HepG2 (cell line): ENCODE measurements around the gene PAQR6. TPM values are rescaled to one million over a fixed set of nuclear protein-coding genes. Genes with fewer than 3 reads are reported as not detected.

Experiments used
- ATAC-seq: fragments of 200-7000 bp; cut with Tn5 transposase; 3 replicates; pipeline ENCODE4 v1.9.1; 2020; ENCODE audit warnings: mild to moderate bottlenecking, moderate library complexity
- BruUV-seq: library from RNA; stranded (reverse); fragments of 400-500 nt; replicated peaks from 2 replicates; lab custom pipeline; 2021; lab: Mats Ljungman, UMichigan
- CTCF ChIA-PET: fragments of 300-600 bp; formaldehyde crosslinking; extraction: SDS; loops from one replicate; lab custom pipeline; 2021; ENCODE audit warnings: low total read pairs, inconsistent platforms, low intra/inter-chr PET ratio; lab: Yijun Ruan, JAX
- POLR2A ChIA-PET: fragments of 350-600 bp; sonication (Branson Sonifier 250); formaldehyde crosslinking; loops from one replicate; lab custom pipeline; 2020; ENCODE audit warnings: antibody characterized with exemption, inconsistent platforms; lab: Yijun Ruan, JAX
- DNase-seq: peaks from one replicate; pipeline ENCODE4 v3.0.0-alpha.2; 2015; ENCODE audit warnings: low spot score
- FAIRE-seq: peaks from 3 replicates; lab custom pipeline; 2011; peaks lifted over from hg19 to GRCh38; lab: Jason Lieb, UNC
- H2AFZ ChIP-seq: one replicate; pipeline ENCODE4 v1.6.1; 2011; ENCODE audit warnings: low read length, inconsistent platforms
- H3K27ac ChIP-seq: fragments of 300-600 bp; 3 replicates; pipeline ENCODE4 v1.8.0; 2011; ENCODE audit warnings: mixed run types, mild to moderate bottlenecking, mixed read lengths, low read length, inconsistent platforms; ENCODE audit not compliant: insufficient read depth; ENCODE audit errors: extremely low read length
- H3K27me3 ChIP-seq, 2 experiments: fragments of 200-600 bp in 1 of 2; 2 replicates in 1 of 2; 3 replicates in 1 of 2; pipeline versions ENCODE4 v1.6.0 to v1.8.0; 2011; ENCODE audit warnings: low read length in 2 of 2, mild to moderate bottlenecking in 2 of 2, moderate library complexity in 2 of 2, inconsistent platforms in 1 of 2; ENCODE audit not compliant: insufficient read depth in 2 of 2, control insufficient read depth in 1 of 2
- H3K36me3 ChIP-seq, 2 experiments: fragments of 200-600 bp in 1 of 2; replicated peaks in 1 of 2; 2 replicates in 1 of 2; 3 replicates in 1 of 2; pipeline versions ENCODE4 v1.5.1 to v1.8.0; 2011; ENCODE audit warnings: low read length in 2 of 2, inconsistent platforms in 1 of 2; ENCODE audit not compliant: insufficient read depth in 2 of 2, control insufficient read depth in 1 of 2
- H3K4me1 ChIP-seq: 2 replicates; pipeline ENCODE4 v1.5.1; 2012; ENCODE audit warnings: low read length, inconsistent platforms; ENCODE audit not compliant: insufficient read depth
- H3K4me2 ChIP-seq: 2 replicates; pipeline ENCODE4 v1.6.0; 2011; ENCODE audit warnings: low read depth, low read length, inconsistent platforms
- H3K4me3 ChIP-seq, 3 experiments: fragments of 200-600 bp in 1 of 3; sonication (generic), shearing (Covaris generic) in 1 of 3; replicated peaks in 1 of 3; 2 replicates each; pipeline ENCODE4 v1.5.1; 2011 to 2016; ENCODE audit warnings: low read length in 3 of 3, inconsistent platforms in 2 of 3, low read depth in 2 of 3, mild to moderate bottlenecking in 2 of 3, control low read depth in 1 of 3, mixed read lengths in 1 of 3; ENCODE audit not compliant: insufficient read depth in 1 of 3
- H3K79me2 ChIP-seq: one replicate; pipeline ENCODE4 v1.6.1; 2011; ENCODE audit warnings: low read length, inconsistent platforms; ENCODE audit not compliant: insufficient read depth
- H3K9ac ChIP-seq: 2 replicates; pipeline ENCODE4 v1.6.0; 2011; ENCODE audit warnings: mild to moderate bottlenecking, low read depth, low read length, inconsistent platforms; ENCODE audit not compliant: insufficient read depth
- H3K9me3 ChIP-seq: 2 replicates; pipeline ENCODE4 v1.5.1; 2012; ENCODE audit warnings: mild to moderate bottlenecking, low read length
- H4K20me1 ChIP-seq: 2 replicates; pipeline ENCODE4 v1.6.0; 2011; ENCODE audit warnings: inconsistent platforms, mild to moderate bottlenecking, low read length, moderate library complexity; ENCODE audit not compliant: insufficient read depth
- DNMT3B ChIP-seq: conservative IDR thresholded peaks from 2 replicates; pipeline ENCODE4 v1.6.1; 2016; ENCODE audit warnings: missing biosample characterization, control low read depth
- GABPB1 ChIP-seq: IDR thresholded peaks from 2 replicates; pipeline ENCODE4 v1.6.1; 2016; ENCODE audit warnings: mild to moderate bottlenecking, missing genetic modification reagents, moderate library complexity, missing compliant biosample characterization
- MED1 ChIP-seq: sonication (generic); formaldehyde crosslinking; IDR thresholded peaks from 2 replicates; pipeline ENCODE4 v1.4.0; 2020; ENCODE audit warnings: missing genetic modification reagents
- NFATC3 ChIP-seq: sonication (generic); formaldehyde crosslinking; IDR thresholded peaks from 2 replicates; pipeline ENCODE4 v1.5.1; 2020; ENCODE audit warnings: mild to moderate bottlenecking, missing genetic modification reagents
- REPIN1 ChIP-seq: sonication (generic); formaldehyde crosslinking; IDR thresholded peaks from 2 replicates; pipeline ENCODE4 v1.8.0; 2022; ENCODE audit warnings: missing genetic modification reagents, low read depth, mild to moderate bottlenecking, borderline replicate concordance
- RFX5 ChIP-seq: IDR thresholded peaks from 2 replicates; pipeline ENCODE4 v1.6.1; 2011; ENCODE audit warnings: low read depth, low read length, improper control_type of control experiment
- U2AF2 ChIP-seq: fragments of 200-400 bp; formaldehyde crosslinking; IDR thresholded peaks from 2 replicates; pipeline ENCODE4 v1.6.1; 2017; ENCODE audit warnings: low read depth, mild to moderate bottlenecking, low read length
- XBP1 ChIP-seq: sonication (generic); formaldehyde crosslinking; IDR thresholded peaks from 2 replicates; pipeline ENCODE4 v1.5.0; 2020; ENCODE audit warnings: missing genetic modification reagents
- ZNF101 ChIP-seq: sonication (generic); formaldehyde crosslinking; IDR thresholded peaks from 2 replicates; pipeline ENCODE4 v1.4.0; 2020; ENCODE audit warnings: mild to moderate bottlenecking, low read depth, missing genetic modification reagents, borderline replicate concordance
- ZNF20 ChIP-seq: sonication (generic); formaldehyde crosslinking; IDR thresholded peaks from 2 replicates; pipeline ENCODE4 v1.4.0; 2020; ENCODE audit warnings: mild to moderate bottlenecking, moderate library complexity, missing genetic modification reagents
- ZNF510 ChIP-seq: sonication (generic); formaldehyde crosslinking; IDR thresholded peaks from 2 replicates; pipeline ENCODE4 v1.4.0; 2020; ENCODE audit warnings: low read depth, mild to moderate bottlenecking, missing genetic modification reagents
- ZNF792 ChIP-seq: IDR thresholded peaks from 2 replicates; pipeline ENCODE4 v1.6.1; 2016
- WGBS: methylation state at CpG from one replicate; pipeline ENCODE4 v1.1.6; 2017; ENCODE audit warnings: low lambda C conversion rate; 5-methylcytosine and 5-hydroxymethylcytosine counted together
- in situ Hi-C: cut with HindIII; loops from 2 replicates; pipeline ENCODE4 v1.10.0; 2017; ENCODE audit warnings: low pct_unique_long_range_greater_than_20kb; ENCODE audit not compliant: extremely low pct_ligation_motif_present
- intact Hi-C: fragments of 100-400 bp; cut with micrococcal nuclease; formaldehyde crosslinking; loops from one replicate; pipeline ENCODE4 v1.10.0; 2022; ENCODE audit not compliant: unreplicated experiment
- polyA plus RNA-seq, 8 experiments: library from polyadenylated mRNA; depleted of rRNA in 3 of 8; stranded (reverse) in 7 of 8; unstranded in 1 of 8; fragments of >200 nt; fragmentation: Illumina TruSeq in 4 of 8; extraction: Trizol in 4 of 8; gene quantifications; 2 replicates each; pipeline versions ENCODE4 v1.2.1 to v1.2.3, GENCODE V29; 2011 to 2016; ENCODE audit warnings: low read depth in 4 of 8, missing spikeins in 1 of 8, mixed read lengths in 1 of 8; ENCODE audit not compliant: insufficient read depth in 1 of 8
- total RNA-seq, 5 experiments: library from RNA; depleted of rRNA; stranded (reverse); fragments of >200 nt; fragmentation: Illumina TruSeq; extraction: Trizol; gene quantifications; 2 replicates each; pipeline ENCODE4 v1.2.3, GENCODE V29; 2016; ENCODE audit warnings: low read depth in 1 of 5
- TF ChIP-seq, protein P1 (sequence below): sonication (generic); formaldehyde crosslinking; IDR thresholded peaks from 2 replicates; pipeline ENCODE4; 2020; ENCODE audit warnings: missing genetic modification reagents, mild to moderate bottlenecking, borderline replicate concordance
- TF ChIP-seq, protein P2 (sequence below): sonication (generic); formaldehyde crosslinking; IDR thresholded peaks from 2 replicates; pipeline ENCODE4 v1.8.0; 2022; ENCODE audit warnings: missing genetic modification reagents, mild to moderate bottlenecking, inconsistent platforms, borderline replicate concordance
- TF ChIP-seq, protein P3 (sequence below): sonication (generic); formaldehyde crosslinking; IDR thresholded peaks from 2 replicates; pipeline ENCODE4 v1.4.0; 2020; ENCODE audit warnings: missing genetic modification reagents

Gene PAQR6
- total and polyA plus RNA-seq, 2 of the 13 experiments (the other 11 are each of a cell fraction or from before 2014, with no cell fraction given): 0.82 to 1.4 TPM

DNA sequence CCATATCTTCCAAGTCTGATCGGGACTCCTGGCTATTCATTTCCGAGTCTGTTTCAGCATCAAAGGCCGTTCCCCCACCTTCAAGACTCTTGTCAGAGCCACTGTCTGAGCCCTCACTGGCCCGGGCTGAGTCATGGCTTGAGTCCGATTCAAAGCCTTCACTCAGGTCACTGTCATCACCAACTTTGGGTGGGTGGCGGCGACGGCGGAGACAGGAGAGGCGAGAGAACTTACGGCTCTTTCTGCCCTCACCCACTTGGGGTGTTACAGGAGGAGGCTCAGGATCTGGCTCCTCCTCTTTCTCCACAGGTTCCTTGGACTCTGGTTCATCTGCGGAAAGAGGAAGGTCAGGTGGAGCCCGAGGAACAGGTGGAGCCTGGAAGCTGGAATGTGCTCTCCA is 18.2 kb upstream of the PAQR6 start (continued):
- TF ChIP-seq, protein P1, sequence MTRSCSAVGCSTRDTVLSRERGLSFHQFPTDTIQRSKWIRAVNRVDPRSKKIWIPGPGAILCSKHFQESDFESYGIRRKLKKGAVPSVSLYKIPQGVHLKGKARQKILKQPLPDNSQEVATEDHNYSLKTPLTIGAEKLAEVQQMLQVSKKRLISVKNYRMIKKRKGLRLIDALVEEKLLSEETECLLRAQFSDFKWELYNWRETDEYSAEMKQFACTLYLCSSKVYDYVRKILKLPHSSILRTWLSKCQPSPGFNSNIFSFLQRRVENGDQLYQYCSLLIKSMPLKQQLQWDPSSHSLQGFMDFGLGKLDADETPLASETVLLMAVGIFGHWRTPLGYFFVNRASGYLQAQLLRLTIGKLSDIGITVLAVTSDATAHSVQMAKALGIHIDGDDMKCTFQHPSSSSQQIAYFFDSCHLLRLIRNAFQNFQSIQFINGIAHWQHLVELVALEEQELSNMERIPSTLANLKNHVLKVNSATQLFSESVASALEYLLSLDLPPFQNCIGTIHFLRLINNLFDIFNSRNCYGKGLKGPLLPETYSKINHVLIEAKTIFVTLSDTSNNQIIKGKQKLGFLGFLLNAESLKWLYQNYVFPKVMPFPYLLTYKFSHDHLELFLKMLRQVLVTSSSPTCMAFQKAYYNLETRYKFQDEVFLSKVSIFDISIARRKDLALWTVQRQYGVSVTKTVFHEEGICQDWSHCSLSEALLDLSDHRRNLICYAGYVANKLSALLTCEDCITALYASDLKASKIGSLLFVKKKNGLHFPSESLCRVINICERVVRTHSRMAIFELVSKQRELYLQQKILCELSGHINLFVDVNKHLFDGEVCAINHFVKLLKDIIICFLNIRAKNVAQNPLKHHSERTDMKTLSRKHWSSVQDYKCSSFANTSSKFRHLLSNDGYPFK (CRISPR knock-in tag): no peak
- TF ChIP-seq U2AF2: no peak

DNA sequence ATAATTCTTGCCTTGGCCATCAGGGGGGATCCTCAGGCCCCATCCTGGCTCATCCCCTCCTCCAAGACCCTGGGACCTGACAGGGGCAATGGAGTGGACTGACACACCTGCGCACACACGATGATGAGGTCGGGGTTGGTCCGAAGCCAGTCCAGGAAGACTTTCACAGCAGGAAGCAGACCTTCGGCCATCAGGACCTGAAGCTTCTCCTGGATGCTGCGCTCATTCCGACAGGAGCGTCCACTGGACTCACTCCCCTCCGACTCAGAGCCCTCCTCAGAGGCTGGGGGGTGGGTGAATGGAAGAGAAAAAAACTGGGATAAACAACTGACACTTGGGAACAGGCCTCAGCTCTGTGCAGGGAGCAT is 15.4 kb upstream of the PAQR6 start:
- Histone ChIP-seq H3K27me3 (no peaks in the 10 kb centered on the region; a peak in 1 of 5 replicates), H3K9ac (no peak overlapping the region), H3K4me1 (no peaks in the 10 kb centered on the region), H3K9me3 (no peaks in the 10 kb centered on the region), H3K4me3 (no peak overlapping the region), H2AFZ (no peak overlapping the region), H4K20me1 (no peaks in the 10 kb centered on the region), H3K27ac (no peak overlapping the region), H3K4me2 (no peak overlapping the region), H3K36me3 (peaks cover 49 to 87% of the 10 kb centered on the region in 2 experiments), H3K79me2 (no peaks in the 10 kb centered on the region)
- TF ChIP-seq ZNF792 (CRISPR knock-in tag) (no peak), XBP1 (CRISPR knock-in tag) (no peak), ZNF101 (CRISPR knock-in tag) (no peak), DNMT3B (CRISPR knock-in tag) (no peak), GABPB1 (CRISPR knock-in tag) (no peak), ZNF510 (no peak), MED1 (CRISPR knock-in tag) (no peak), RFX5 (no peak), REPIN1 (CRISPR knock-in tag) (no peak), ZNF20 (CRISPR knock-in tag) (no peak), NFATC3 (CRISPR knock-in tag) (no peak)
- TF ChIP-seq, protein P2, sequence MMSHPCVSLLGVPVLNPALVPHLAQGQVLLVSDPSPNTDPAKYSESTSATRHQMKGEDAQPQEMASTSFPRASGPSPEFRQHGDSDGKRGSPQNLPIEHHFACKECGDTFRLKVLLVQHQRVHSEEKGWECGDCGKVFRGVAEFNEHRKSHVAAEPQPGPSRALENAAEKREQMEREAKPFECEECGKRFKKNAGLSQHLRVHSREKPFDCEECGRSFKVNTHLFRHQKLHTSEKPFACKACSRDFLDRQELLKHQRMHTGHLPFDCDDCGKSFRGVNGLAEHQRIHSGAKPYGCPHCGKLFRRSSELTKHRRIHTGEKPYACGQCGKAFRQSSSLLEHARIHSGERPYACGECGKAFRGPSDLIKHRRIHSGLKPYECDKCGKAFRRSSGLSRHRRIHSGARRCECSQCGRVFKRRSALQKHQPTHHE (CRISPR knock-in tag): no peak
- TF ChIP-seq, protein P3, sequence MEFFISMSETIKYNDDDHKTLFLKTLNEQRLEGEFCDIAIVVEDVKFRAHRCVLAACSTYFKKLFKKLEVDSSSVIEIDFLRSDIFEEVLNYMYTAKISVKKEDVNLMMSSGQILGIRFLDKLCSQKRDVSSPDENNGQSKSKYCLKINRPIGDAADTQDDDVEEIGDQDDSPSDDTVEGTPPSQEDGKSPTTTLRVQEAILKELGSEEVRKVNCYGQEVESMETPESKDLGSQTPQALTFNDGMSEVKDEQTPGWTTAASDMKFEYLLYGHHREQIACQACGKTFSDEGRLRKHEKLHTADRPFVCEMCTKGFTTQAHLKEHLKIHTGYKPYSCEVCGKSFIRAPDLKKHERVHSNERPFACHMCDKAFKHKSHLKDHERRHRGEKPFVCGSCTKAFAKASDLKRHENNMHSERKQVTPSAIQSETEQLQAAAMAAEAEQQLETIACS (CRISPR knock-in tag): no peak
- POLR2A ChIA-PET: no interaction called here
- DNase-seq (no peak), ATAC-seq (no peak), FAIRE-seq (no peak)
- CTCF ChIA-PET: no interaction called here
- WGBS: 94% methylated on average over 5 of the region's 9 CpGs
- in situ Hi-C loops: no loop called here
- no TSS peak for BruUV-seq
- intact Hi-C loops: no loop called here
